HUES64 (cell line): ENCODE measurements around the gene POMT1.

ENCODE experiments used
- H3K27ac ChIP-seq: 2 replicates; pipeline ENCODE4 v1.7.0; 2013; ENCODE audit warnings: low read depth, low read length, inconsistent platforms
- H3K27me3 ChIP-seq: 2 replicates; pipeline ENCODE4 v1.6.1; 2013; ENCODE audit warnings: mild to moderate bottlenecking, low read length; ENCODE audit not compliant: insufficient read depth
- H3K36me3 ChIP-seq: 2 replicates; pipeline ENCODE4 v1.6.1; 2013; ENCODE audit warnings: mild to moderate bottlenecking, low read length; ENCODE audit not compliant: insufficient read depth
- H3K4me1 ChIP-seq: 2 replicates; pipeline ENCODE4 v1.6.1; 2013; ENCODE audit warnings: mild to moderate bottlenecking, low read length, moderate library complexity; ENCODE audit not compliant: insufficient read depth
- H3K4me3 ChIP-seq: 2 replicates; pipeline ENCODE4 v1.5.1; 2013; ENCODE audit warnings: mild to moderate bottlenecking, low read length, moderate library complexity
- H3K9ac ChIP-seq: 2 replicates; pipeline ENCODE4 v1.6.1; 2013; ENCODE audit warnings: mild to moderate bottlenecking, low read depth, low read length
- H3K9me3 ChIP-seq: 2 replicates; pipeline ENCODE4 v1.6.1; 2013; ENCODE audit warnings: low read depth, low read length; ENCODE audit not compliant: insufficient read depth
- WGBS: fragments of 150-250, 120-280 bp; methylation state at CpG from one replicate; pipeline ENCODE4 v1.1.7; 2013; ENCODE audit warnings: missing lambda C conversion rate; 5-methylcytosine and 5-hydroxymethylcytosine counted together

Gene POMT1

GRCh38 chr9:131529597-131530545 is 27.2 kb downstream of the POMT1 start:
- Histone ChIP-seq H3K9ac (peak overlapping the region; percentile 71), H3K27ac (no peak overlapping the region), H3K27me3 (no peaks in the 10 kb centered on the region), H3K4me3 (peak overlapping the region; percentile 75), H3K4me1 (no peaks in the 10 kb centered on the region; the same call in 1 of the 2 replicates), H3K36me3 (peaks cover 51% of the 10 kb centered on the region), H3K9me3 (no peaks in the 10 kb centered on the region)
- 68% methylated on average over 24 of the region's 24 CpGs for WGBS

GRCh38 chr9:131530546-131530919 is 27.8 kb downstream of the POMT1 start:
- H3K27ac ChIP-seq, result no peak overlapping the region
- peak overlapping the region; percentile 71 for H3K9ac ChIP-seq
- H3K4me1 ChIP-seq, result no peaks in the 10 kb centered on the region; the same call in 1 of the 2 replicates
- no peaks in the 10 kb centered on the region for H3K27me3 ChIP-seq
- 2% methylated on average over 29 of the region's 29 CpGs for WGBS
- peaks cover 45% of the 10 kb centered on the region for H3K36me3 ChIP-seq
- H3K9me3 ChIP-seq, result no peaks in the 10 kb centered on the region
- peak overlapping the region; percentile 75 for H3K4me3 ChIP-seq

GRCh38 chr9:131530920-131531832 is 28.5 kb downstream of the POMT1 start, which contains the start of gene UCK1:
TSS of gene UCK1 (minus strand) at chr9:131531263. CDS start at chr9:131531174, 89 bp downstream.
- no peaks in the 10 kb centered on the region; the same call in 1 of the 2 replicates for H3K4me1 ChIP-seq
- peak within 1 kb of the TSS; percentile 71 for H3K9ac ChIP-seq
- H3K9me3 ChIP-seq, result no peaks in the 10 kb centered on the region
- peaks cover 38% of the 10 kb centered on the region for H3K36me3 ChIP-seq
- no peaks in the 10 kb centered on the region for H3K27me3 ChIP-seq
- peak within 1 kb of the TSS; percentile 75 for H3K4me3 ChIP-seq
- WGBS, result 12% methylated on average over 103 of the region's 103 CpGs
- no peak within 1 kb of the TSS for H3K27ac ChIP-seq

GRCh38 chr9:131534721-131535237 is 32.1 kb downstream of the POMT1 start:
- no peaks in the 10 kb centered on the region; the same call in 1 of the 2 replicates for H3K4me1 ChIP-seq
- H3K27ac ChIP-seq, result no peak overlapping the region
- H3K36me3 ChIP-seq, result peaks cover 4% of the 10 kb centered on the region
- H3K9me3 ChIP-seq, result 0 out of 2 replicates have a peak, but pooled peaks cover 4% of the 10 kb centered on the region
- H3K4me3 ChIP-seq, result no peak overlapping the region
- no peaks in the 10 kb centered on the region for H3K27me3 ChIP-seq
- WGBS, result 79% methylated on average over 8 of the region's 8 CpGs
- no peak overlapping the region for H3K9ac ChIP-seq

- H3K36me3 ChIP-seq, result no peaks in the 10 kb centered on the region
- H3K4me3 ChIP-seq, result no peak overlapping the region
- no peak overlapping the region for H3K9ac ChIP-seq
- 97% methylated on average over 18 of the region's 19 CpGs for WGBS
- H3K27ac ChIP-seq, result no peak overlapping the region
- H3K4me1 ChIP-seq, result no peaks in the 10 kb centered on the region
- H3K27me3 ChIP-seq, result no peaks in the 10 kb centered on the region
- 0 out of 2 replicates have a peak, but pooled peaks cover 4% of the 10 kb centered on the region for H3K9me3 ChIP-seq
Measured at GRCh38 chr9:131537946-131538345, 35.2 kb downstream of the POMT1 start.

GRCh38 chr9:131539223-131539923 is 36.7 kb downstream of the POMT1 start:
- no peaks in the 10 kb centered on the region for H3K36me3 ChIP-seq
- H3K4me1 ChIP-seq, result no peaks in the 10 kb centered on the region
- H3K9ac ChIP-seq, result no peak overlapping the region
- peaks cover 16% of the 10 kb centered on the region for H3K9me3 ChIP-seq
- no peak overlapping the region for H3K4me3 ChIP-seq
- H3K27me3 ChIP-seq, result peaks cover 2% of the 10 kb centered on the region
- no peak overlapping the region for H3K27ac ChIP-seq
- WGBS, result 91% methylated on average over 7 of the region's 7 CpGs

- H3K27me3 ChIP-seq, result peaks cover 35% of the 10 kb centered on the region
- no peaks in the 10 kb centered on the region for H3K4me1 ChIP-seq
- peaks cover 15% of the 10 kb centered on the region for H3K9me3 ChIP-seq
- no peak overlapping the region for H3K4me3 ChIP-seq
- no peak overlapping the region for H3K27ac ChIP-seq
- no peaks in the 10 kb centered on the region for H3K36me3 ChIP-seq
- WGBS, result 91% methylated on average over 6 of the region's 6 CpGs
- H3K9ac ChIP-seq, result no peak overlapping the region
Measured at GRCh38 chr9:131543141-131543540, 40.4 kb downstream of the POMT1 start.

- no peaks in the 10 kb centered on the region for H3K4me1 ChIP-seq
- H3K9me3 ChIP-seq, result peaks cover 15% of the 10 kb centered on the region
- H3K9ac ChIP-seq, result no peak within 1 kb of the TSS
- H3K27ac ChIP-seq, result no peak within 1 kb of the TSS
- WGBS, result 56% methylated on average over 50 of the region's 50 CpGs
- peaks cover 35% of the 10 kb centered on the region for H3K27me3 ChIP-seq
- H3K4me3 ChIP-seq, result peak within 1 kb of the TSS; percentile 48
- no peaks in the 10 kb centered on the region for H3K36me3 ChIP-seq
Measured at GRCh38 chr9:131545003-131545785, 42.5 kb downstream of the POMT1 start, which contains the start of gene PRRT1B. TSS of gene PRRT1B (plus strand) at chr9:131545523. CDS start at chr9:131545616, 93 bp downstream.

GRCh38 chr9:131545786-131546335 is 43.1 kb downstream of the POMT1 start:
- peaks cover 35% of the 10 kb centered on the region for H3K27me3 ChIP-seq
- H3K9me3 ChIP-seq, result peaks cover 15% of the 10 kb centered on the region
- no peak overlapping the region for H3K27ac ChIP-seq
- H3K9ac ChIP-seq, result no peak overlapping the region
- H3K4me3 ChIP-seq, result peak overlapping the region; percentile 48
- 30% methylated on average over 30 of the region's 30 CpGs for WGBS
- H3K4me1 ChIP-seq, result no peaks in the 10 kb centered on the region
- H3K36me3 ChIP-seq, result no peaks in the 10 kb centered on the region
